HepG2 (cell line): ENCODE results near the gene ASMT. TPM values are rescaled to one million over a fixed set of nuclear protein-coding genes. Genes with fewer than 3 reads are reported as not detected.
A peak's percentile ranks its signal among the peaks of the same experiment; 100 is the strongest.

Experiments
- ATAC-seq: fragments of 200-7000 bp; cut with Tn5 transposase; 3 replicates; pipeline ENCODE4 v1.9.1; 2020; ENCODE audit warnings: mild to moderate bottlenecking, moderate library complexity
- BruUV-seq: library from RNA; stranded (reverse); fragments of 400-500 nt; replicated peaks from 2 replicates; lab custom pipeline; 2021; lab: Mats Ljungman, UMichigan
- CTCF ChIA-PET: fragments of 300-600 bp; formaldehyde crosslinking; extraction: SDS; loops from one replicate; lab custom pipeline; 2021; ENCODE audit warnings: low total read pairs, inconsistent platforms, low intra/inter-chr PET ratio; lab: Yijun Ruan, JAX
- POLR2A ChIA-PET: fragments of 350-600 bp; sonication (Branson Sonifier 250); formaldehyde crosslinking; loops from one replicate; lab custom pipeline; 2020; ENCODE audit warnings: antibody characterized with exemption, inconsistent platforms; lab: Yijun Ruan, JAX
- DNase-seq: peaks from one replicate; pipeline ENCODE4 v3.0.0-alpha.2; 2015; ENCODE audit warnings: low spot score
- FAIRE-seq: peaks from 3 replicates; lab custom pipeline; 2011; peaks lifted over from hg19 to GRCh38; lab: Jason Lieb, UNC
- H2AFZ ChIP-seq: one replicate; pipeline ENCODE4 v1.6.1; 2011; ENCODE audit warnings: low read length, inconsistent platforms
- H3K27ac ChIP-seq: fragments of 300-600 bp; 3 replicates; pipeline ENCODE4 v1.8.0; 2011; ENCODE audit warnings: mixed run types, mild to moderate bottlenecking, mixed read lengths, low read length, inconsistent platforms; ENCODE audit not compliant: insufficient read depth; ENCODE audit errors: extremely low read length
- H3K27me3 ChIP-seq, 2 experiments: fragments of 200-600 bp in 1 of 2; 2 replicates in 1 of 2; 3 replicates in 1 of 2; pipeline versions ENCODE4 v1.6.0 to v1.8.0; 2011; ENCODE audit warnings: low read length in 2 of 2, mild to moderate bottlenecking in 2 of 2, moderate library complexity in 2 of 2, inconsistent platforms in 1 of 2; ENCODE audit not compliant: insufficient read depth in 2 of 2, control insufficient read depth in 1 of 2
- H3K36me3 ChIP-seq, 2 experiments: fragments of 200-600 bp in 1 of 2; replicated peaks in 1 of 2; 2 replicates in 1 of 2; 3 replicates in 1 of 2; pipeline versions ENCODE4 v1.5.1 to v1.8.0; 2011; ENCODE audit warnings: low read length in 2 of 2, inconsistent platforms in 1 of 2; ENCODE audit not compliant: insufficient read depth in 2 of 2, control insufficient read depth in 1 of 2
- H3K4me1 ChIP-seq: 2 replicates; pipeline ENCODE4 v1.5.1; 2012; ENCODE audit warnings: low read length, inconsistent platforms; ENCODE audit not compliant: insufficient read depth
- H3K4me2 ChIP-seq: 2 replicates; pipeline ENCODE4 v1.6.0; 2011; ENCODE audit warnings: low read depth, low read length, inconsistent platforms
- H3K4me3 ChIP-seq, 3 experiments: fragments of 200-600 bp in 1 of 3; sonication (generic), shearing (Covaris generic) in 1 of 3; replicated peaks in 1 of 3; 2 replicates each; pipeline ENCODE4 v1.5.1; 2011 to 2016; ENCODE audit warnings: low read length in 3 of 3, inconsistent platforms in 2 of 3, low read depth in 2 of 3, mild to moderate bottlenecking in 2 of 3, control low read depth in 1 of 3, mixed read lengths in 1 of 3; ENCODE audit not compliant: insufficient read depth in 1 of 3
- H3K79me2 ChIP-seq: one replicate; pipeline ENCODE4 v1.6.1; 2011; ENCODE audit warnings: low read length, inconsistent platforms; ENCODE audit not compliant: insufficient read depth
- H3K9ac ChIP-seq: 2 replicates; pipeline ENCODE4 v1.6.0; 2011; ENCODE audit warnings: mild to moderate bottlenecking, low read depth, low read length, inconsistent platforms; ENCODE audit not compliant: insufficient read depth
- H3K9me3 ChIP-seq: 2 replicates; pipeline ENCODE4 v1.5.1; 2012; ENCODE audit warnings: mild to moderate bottlenecking, low read length
- H4K20me1 ChIP-seq: 2 replicates; pipeline ENCODE4 v1.6.0; 2011; ENCODE audit warnings: inconsistent platforms, mild to moderate bottlenecking, low read length, moderate library complexity; ENCODE audit not compliant: insufficient read depth
- HNF4A ChIP-seq: sonication (generic); formaldehyde crosslinking; IDR thresholded peaks from 2 replicates; pipeline ENCODE4 v1.4.0; 2020; ENCODE audit warnings: missing genetic modification reagents
- HOXD1 ChIP-seq: sonication (generic); formaldehyde crosslinking; IDR thresholded peaks from 2 replicates; pipeline ENCODE4 v1.5.0; 2020; ENCODE audit warnings: missing genetic modification reagents
- KLF6 ChIP-seq: IDR thresholded peaks from 2 replicates; pipeline ENCODE4 v1.8.0; 2016; ENCODE audit warnings: missing biosample characterization, missing genetic modification reagents
- MIER3 ChIP-seq: IDR thresholded peaks from 2 replicates; pipeline ENCODE4 v1.6.1; 2016; ENCODE audit warnings: missing compliant biosample characterization, borderline replicate concordance
- NR2F1 ChIP-seq, 2 experiments: fragments of 450-650 bp in 1 of 2; formaldehyde crosslinking in 1 of 2; IDR thresholded peaks; 2 replicates each; pipeline versions ENCODE4 v1.5.0 to v1.6.1; 2016 to 2020; ENCODE audit warnings: mild to moderate bottlenecking in 1 of 2, missing compliant biosample characterization in 1 of 2, missing genetic modification reagents in 1 of 2, moderate library complexity in 1 of 2
- POLR2AphosphoS5 ChIP-seq: IDR thresholded peaks from 2 replicates; pipeline ENCODE4 v1.6.1; 2012; ENCODE audit warnings: low read depth, low read length
- PRPF4 ChIP-seq: fragments of 200-400 bp; formaldehyde crosslinking; IDR thresholded peaks from 2 replicates; pipeline ENCODE4 v1.6.1; 2016; ENCODE audit warnings: low read length, low read depth; ENCODE audit not compliant: poor library complexity, severe bottlenecking
- RAD21 ChIP-seq: fragments of 450-650 bp; formaldehyde crosslinking; IDR thresholded peaks from 2 replicates; pipeline ENCODE4 v1.5.0; 2020; ENCODE audit warnings: mild to moderate bottlenecking
- REXO4 ChIP-seq: sonication (generic); formaldehyde crosslinking; IDR thresholded peaks from 2 replicates; pipeline ENCODE4 v1.8.0; 2022; ENCODE audit warnings: missing genetic modification reagents, mild to moderate bottlenecking, borderline replicate concordance
- SMC3 ChIP-seq: IDR thresholded peaks from 2 replicates; pipeline ENCODE4 v1.6.1; 2011; ENCODE audit warnings: low read length, improper control_type of control experiment
- TEAD3 ChIP-seq: optimal IDR thresholded peaks from 2 replicates; pipeline ENCODE3; 2016; ENCODE audit warnings: borderline replicate concordance
- ZFP62 ChIP-seq: sonication (generic); formaldehyde crosslinking; IDR thresholded peaks from 2 replicates; pipeline ENCODE4 v1.4.0; 2020; ENCODE audit warnings: missing genetic modification reagents
- ZMYM3 ChIP-seq: sonication (generic); formaldehyde crosslinking; IDR thresholded peaks from 2 replicates; pipeline ENCODE4 v1.5.1; 2020; ENCODE audit warnings: mild to moderate bottlenecking, missing genetic modification reagents
- ZNF205 ChIP-seq: IDR thresholded peaks from 2 replicates; pipeline ENCODE4 v1.6.1; 2018; ENCODE audit warnings: missing biosample characterization, missing genetic modification reagents
- ZNF607 ChIP-seq: sonication (generic); formaldehyde crosslinking; IDR thresholded peaks from 2 replicates; pipeline ENCODE4 v1.5.1; 2020; ENCODE audit warnings: missing genetic modification reagents, mild to moderate bottlenecking, borderline replicate concordance
- ZNF770 ChIP-seq: sonication (generic); formaldehyde crosslinking; IDR thresholded peaks from 2 replicates; pipeline ENCODE4 v1.5.0; 2020; ENCODE audit warnings: mild to moderate bottlenecking, missing genetic modification reagents
- ZNF792 ChIP-seq: IDR thresholded peaks from 2 replicates; pipeline ENCODE4 v1.6.1; 2016
- WGBS: methylation state at CpG from one replicate; pipeline ENCODE4 v1.1.6; 2017; ENCODE audit warnings: low lambda C conversion rate; 5-methylcytosine and 5-hydroxymethylcytosine counted together
- in situ Hi-C: cut with HindIII; loops from 2 replicates; pipeline ENCODE4 v1.10.0; 2017; ENCODE audit warnings: low pct_unique_long_range_greater_than_20kb; ENCODE audit not compliant: extremely low pct_ligation_motif_present
- intact Hi-C: fragments of 100-400 bp; cut with micrococcal nuclease; formaldehyde crosslinking; loops from one replicate; pipeline ENCODE4 v1.10.0; 2022; ENCODE audit not compliant: unreplicated experiment
- polyA plus RNA-seq, 8 experiments: library from polyadenylated mRNA; depleted of rRNA in 3 of 8; stranded (reverse) in 7 of 8; unstranded in 1 of 8; fragments of >200 nt; fragmentation: Illumina TruSeq in 4 of 8; extraction: Trizol in 4 of 8; gene quantifications; 2 replicates each; pipeline versions ENCODE4 v1.2.1 to v1.2.3, GENCODE V29; 2011 to 2016; ENCODE audit warnings: low read depth in 4 of 8, missing spikeins in 1 of 8, mixed read lengths in 1 of 8; ENCODE audit not compliant: insufficient read depth in 1 of 8
- total RNA-seq, 5 experiments: library from RNA; depleted of rRNA; stranded (reverse); fragments of >200 nt; fragmentation: Illumina TruSeq; extraction: Trizol; gene quantifications; 2 replicates each; pipeline ENCODE4 v1.2.3, GENCODE V29; 2016; ENCODE audit warnings: low read depth in 1 of 5
- TF ChIP-seq, protein P1 (sequence below): IDR thresholded peaks from 2 replicates; pipeline ENCODE4 v1.6.1; 2018; ENCODE audit warnings: missing genetic modification reagents
- TF ChIP-seq, protein P2 (sequence below): sonication (generic); formaldehyde crosslinking; IDR thresholded peaks from 2 replicates; pipeline ENCODE4 v1.8.0; 2022; ENCODE audit warnings: missing genetic modification reagents, low read depth, mild to moderate bottlenecking, borderline replicate concordance

ASMT gene
- total and polyA plus RNA-seq, 2 of the 13 experiments (the other 11 are each of a cell fraction or from before 2014, with no cell fraction given), result 0.04 TPM; not detected in 1

DNA sequence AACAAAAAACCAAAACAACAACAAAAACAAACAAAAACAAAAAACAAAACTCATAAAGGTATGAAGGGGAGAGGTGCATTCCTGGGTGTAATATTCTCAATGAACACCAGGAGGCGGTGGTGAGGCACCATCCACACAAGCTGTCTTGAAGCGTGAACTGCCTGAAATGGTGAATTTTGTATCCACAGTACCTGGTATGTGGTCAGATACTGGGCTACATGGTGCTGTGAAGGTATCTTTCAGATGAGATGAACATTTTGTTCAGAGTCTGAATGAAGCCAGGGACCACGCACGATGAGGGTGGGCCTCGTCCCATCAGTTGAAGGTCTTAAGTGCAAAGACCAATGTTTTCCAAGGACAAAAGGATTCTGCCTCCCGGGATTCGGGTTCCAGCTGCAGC, 58.5 kb downstream of the ASMT start (continued):
- TF ChIP-seq, protein P1, sequence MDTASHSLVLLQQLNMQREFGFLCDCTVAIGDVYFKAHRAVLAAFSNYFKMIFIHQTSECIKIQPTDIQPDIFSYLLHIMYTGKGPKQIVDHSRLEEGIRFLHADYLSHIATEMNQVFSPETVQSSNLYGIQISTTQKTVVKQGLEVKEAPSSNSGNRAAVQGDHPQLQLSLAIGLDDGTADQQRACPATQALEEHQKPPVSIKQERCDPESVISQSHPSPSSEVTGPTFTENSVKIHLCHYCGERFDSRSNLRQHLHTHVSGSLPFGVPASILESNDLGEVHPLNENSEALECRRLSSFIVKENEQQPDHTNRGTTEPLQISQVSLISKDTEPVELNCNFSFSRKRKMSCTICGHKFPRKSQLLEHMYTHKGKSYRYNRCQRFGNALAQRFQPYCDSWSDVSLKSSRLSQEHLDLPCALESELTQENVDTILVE (CRISPR knock-in tag), result no peak
- no peak for TF ChIP-seq PRPF4
- no peak for TF ChIP-seq MIER3 (CRISPR knock-in tag)
- no peak for TF ChIP-seq NR2F1 (CRISPR knock-in tag; IDR thresholded peaks at IDR 0.05)
- TF ChIP-seq RAD21 (CRISPR knock-in tag), result peak; percentile 28; the same call in 1 of the 2 replicates
- TF ChIP-seq ZFP62 (CRISPR knock-in tag), result no peak
- no peak for TF ChIP-seq ZNF792 (CRISPR knock-in tag)
- TF ChIP-seq HOXD1 (CRISPR knock-in tag), result no peak
- TF ChIP-seq ZNF607 (CRISPR knock-in tag), result no peak
- peak; percentile 70 for TF ChIP-seq SMC3
- no peak for TF ChIP-seq KLF6 (CRISPR knock-in tag)
- TF ChIP-seq HNF4A (CRISPR knock-in tag), result no peak
- peak; percentile 27 for TF ChIP-seq TEAD3
- TF ChIP-seq POLR2AphosphoS5, result no peak
- TF ChIP-seq ZMYM3 (CRISPR knock-in tag), result 0 out of 2 replicates have a peak, but pooled peaks have one; percentile 27
- no peak for TF ChIP-seq ZNF205 (CRISPR knock-in tag)

GRCh38 chrX:1676866-1677265, 62.0 kb downstream of the ASMT start:
- no peaks in the 10 kb centered on the region for H3K9me3 ChIP-seq
- H3K27me3 ChIP-seq, result peaks cover 0 to 5% of the 10 kb centered on the region in 2 experiments; a peak in 1 of 5 replicates
- 21% methylated on average over 11 of the region's 14 CpGs for WGBS
- FAIRE-seq (no peak), ATAC-seq (no peak), DNase-seq (no peak)
- H3K4me1 ChIP-seq, result no peaks in the 10 kb centered on the region
- no TSS peak for BruUV-seq
- no peak overlapping the region for H2AFZ ChIP-seq
- H3K79me2 ChIP-seq, result no peaks in the 10 kb centered on the region
- ChIA-PET CTCF (no interaction called here), POLR2A (no interaction called here)
- intact Hi-C loops, result no loop called here
- H3K27ac ChIP-seq, result no peak overlapping the region
- in situ Hi-C loops, result no loop called here
- H3K4me2 ChIP-seq, result no peak overlapping the region
- H3K9ac ChIP-seq, result no peak overlapping the region
- TF ChIP-seq, protein P2, sequence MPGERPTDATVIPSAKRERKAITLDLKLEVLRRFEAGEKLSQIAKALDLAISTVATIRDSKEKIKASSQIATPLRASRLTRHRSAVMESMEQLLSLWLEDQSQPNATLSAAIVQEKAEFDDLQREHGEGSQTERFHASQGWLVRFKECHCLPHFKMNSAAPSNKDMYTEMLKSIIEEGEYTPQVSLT (CRISPR knock-in tag), result no peak
- TF ChIP-seq ZNF770 (CRISPR knock-in tag) (no peak), REXO4 (CRISPR knock-in tag) (no peak)
- H3K36me3 ChIP-seq, result no peaks in the 10 kb centered on the region
- H4K20me1 ChIP-seq, result no peaks in the 10 kb centered on the region
- H3K4me3 ChIP-seq, result no peak overlapping the region
